CD4-positive, alpha-beta memory T cell (primary cell): ENCODE measurements around the gene ATL2. TPM values are rescaled to one million over a fixed set of nuclear protein-coding genes. Genes with fewer than 3 reads are reported as not detected.
A peak's percentile ranks its signal among the peaks of the same experiment; 100 is the strongest.

Experiments
- CTCF ChIA-PET: fragments of 350-600 bp; sonication (Branson Sonifier 250); formaldehyde crosslinking; loops from one replicate; lab custom pipeline; 2021; ENCODE audit warnings: inconsistent platforms; ENCODE audit not compliant: partially characterized antibody; lab: Charles Lee
- POLR2A ChIA-PET: fragments of 350-600 bp; sonication (Branson Sonifier 250); formaldehyde crosslinking; loops from one replicate; lab custom pipeline; 2021; ENCODE audit not compliant: partially characterized antibody; lab: Charles Lee
- DNase-seq, 5 donors: peaks; one replicate each; pipeline versions ENCODE4 v3.0.0 to v3.0.0-alpha.2; 2020 to 2022; ENCODE audit warnings: mixed read lengths in 1 of 5
- H3K27ac ChIP-seq: one replicate; pipeline ENCODE4 v1.7.0; 2013; ENCODE audit warnings: low read depth, low read length
- H3K27me3 ChIP-seq: 2 replicates; pipeline ENCODE4 v1.7.0; 2013; ENCODE audit warnings: mild to moderate bottlenecking, low read length, moderate library complexity; ENCODE audit not compliant: insufficient read depth
- H3K36me3 ChIP-seq: 2 replicates; pipeline ENCODE4 v1.7.0; 2013; ENCODE audit warnings: mild to moderate bottlenecking, low read length, moderate library complexity; ENCODE audit not compliant: insufficient read depth
- H3K4me1 ChIP-seq: 2 replicates; pipeline ENCODE4 v1.7.0; 2013; ENCODE audit warnings: mild to moderate bottlenecking, low read length, moderate library complexity; ENCODE audit not compliant: insufficient read depth
- H3K4me3 ChIP-seq, 2 donors: one replicate each; pipeline ENCODE4 v1.7.0; 2013; ENCODE audit warnings: low read length in 2 of 2, mild to moderate bottlenecking in 1 of 2
- H3K9me3 ChIP-seq, 2 donors: one replicate each; pipeline ENCODE4 v1.7.0; 2013; ENCODE audit warnings: low read length in 2 of 2, control low read depth in 1 of 2; ENCODE audit not compliant: control insufficient read depth in 1 of 2
- H3K27ac Mint-ChIP-seq, 7 donors: one replicate each; pipeline ENCODE4 v1.8.0; 2020 to 2021; ENCODE audit warnings: mixed read lengths in 7 of 7, mild to moderate bottlenecking in 6 of 7, inconsistent platforms in 3 of 7, moderate library complexity in 3 of 7
- H3K27me3 Mint-ChIP-seq, 2 donors: one replicate each; pipeline ENCODE4 v1.8.0; 2020 to 2021; ENCODE audit warnings: mixed read lengths in 2 of 2
- H3K36me3 Mint-ChIP-seq, 2 donors: one replicate each; pipeline ENCODE4 v1.8.0; 2020 to 2021; ENCODE audit warnings: mixed read lengths in 2 of 2, inconsistent platforms in 1 of 2, mild to moderate bottlenecking in 1 of 2
- H3K4me1 Mint-ChIP-seq, 4 donors: one replicate each; pipeline ENCODE4 v1.8.0; 2020 to 2021; ENCODE audit warnings: mixed read lengths in 4 of 4, mild to moderate bottlenecking in 1 of 4
- H3K4me3 Mint-ChIP-seq, 8 donors: one replicate each; pipeline ENCODE4 v1.8.0; 2020 to 2021; ENCODE audit warnings: mixed read lengths in 8 of 8, mild to moderate bottlenecking in 7 of 8, moderate library complexity in 6 of 8, inconsistent platforms in 3 of 8
- H3K9me3 Mint-ChIP-seq, 8 donors: one replicate each; pipeline ENCODE4 v1.8.0; 2020 to 2021; ENCODE audit warnings: mixed read lengths in 8 of 8, mild to moderate bottlenecking in 5 of 8, inconsistent platforms in 3 of 8, moderate library complexity in 1 of 8
- intact Hi-C: fragments of 100-400 bp; cut with micrococcal nuclease; formaldehyde crosslinking; loops from one replicate; pipeline ENCODE4 v1.15.1; 2023
- polyA plus RNA-seq, 2 donors: library from polyadenylated mRNA; unstranded; fragments of 300-500 nt; fragmentation: Illumina TruSeq; gene quantifications; one replicate each; pipeline ENCODE4 v1.2.3, GENCODE V29; 2021
- total RNA-seq, 2 experiments: library from RNA; stranded (reverse); gene quantifications; one replicate each; pipeline ENCODE4 v1.2.3, GENCODE V29; 2021

Gene ATL2
- total and polyA plus RNA-seq, 4 experiments from 2014 or later = 13.2 to 64.3 (median 36.6) TPM

- H3K4me1 Mint-ChIP-seq = peaks cover 23 to 44% (median 31%) of the 10 kb centered on the region in 4 donors
- no peak overlapping the region for H3K4me3 ChIP-seq
- H3K36me3 Mint-ChIP-seq = peaks cover 3 to 5% of the 10 kb centered on the region in 2 donors
- H3K27me3 Mint-ChIP-seq = no peaks in the 10 kb centered on the region
- H3K9me3 Mint-ChIP-seq = no peaks in the 10 kb centered on the region
- no peak overlapping the region for H3K27ac Mint-ChIP-seq
- ChIA-PET CTCF (interaction anchor here (1.6 to 2.9 kb wide), 3 partner anchors 14 to 146 kb away, joined by 6 to 20 read pairs (median 7); partner anchors contain the start of gene ATL2), POLR2A (interaction anchor here (1.3 kb wide), 1 partner anchor 389 kb away, joined by 4 read pairs; the partner anchor contains the start of gene SRSF7)
- H3K4me1 ChIP-seq = peaks cover 16% of the 10 kb centered on the region
- H3K36me3 ChIP-seq = no peaks in the 10 kb centered on the region
- no peak overlapping the region for H3K27ac ChIP-seq
- H3K9me3 ChIP-seq = no peaks in the 10 kb centered on the region
- no peak overlapping the region for H3K4me3 Mint-ChIP-seq
- no peaks in the 10 kb centered on the region for H3K27me3 ChIP-seq
- intact Hi-C loops = no loop called here
- no peak for DNase-seq
Measured at GRCh38 chr2:38362232-38362631, 14.8 kb downstream of the ATL2 start.

GRCh38 chr2:38360177-38360576, 16.9 kb downstream of the ATL2 start:
- Histone ChIP-seq H3K27ac (no peak overlapping the region), H3K4me1 (peaks cover 7% of the 10 kb centered on the region), H3K9me3 (no peaks in the 10 kb centered on the region), H3K36me3 (no peaks in the 10 kb centered on the region), H3K27me3 (no peaks in the 10 kb centered on the region), H3K4me3 (no peak overlapping the region)
- ChIA-PET CTCF (no interaction called here), POLR2A (no interaction called here)
- Mint-ChIP-seq H3K27ac (no peak overlapping the region), H3K9me3 (no peaks in the 10 kb centered on the region), H3K27me3 (no peaks in the 10 kb centered on the region), H3K36me3 (peaks cover 3 to 8% of the 10 kb centered on the region in 2 donors), H3K4me1 (peaks cover 20 to 29% (median 24%) of the 10 kb centered on the region in 4 donors), H3K4me3 (no peak overlapping the region)
- no peak for DNase-seq
- intact Hi-C loops = no loop called here

GRCh38 chr2:38353402-38353801, 23.7 kb downstream of the ATL2 start:
- no peak for DNase-seq
- peaks cover 21% of the 10 kb centered on the region for H3K4me1 ChIP-seq
- H3K9me3 Mint-ChIP-seq = no peaks in the 10 kb centered on the region
- no peak overlapping the region for H3K4me3 ChIP-seq
- no peaks in the 10 kb centered on the region for H3K27me3 Mint-ChIP-seq
- no peaks in the 10 kb centered on the region for H3K27me3 ChIP-seq
- H3K9me3 ChIP-seq = no peaks in the 10 kb centered on the region
- ChIA-PET POLR2A (interaction anchor here (1.1 kb wide), 1 partner anchor 24 kb away, joined by 4 read pairs; the partner anchor contains the start of gene ATL2), CTCF (interaction anchor here (1.1 to 1.6 kb wide), 2 partner anchors 22 to 155 kb away, joined by 3 to 4 read pairs; no protein-coding TSS in a partner anchor)
- peaks cover 16 to 33% (median 28%) of the 10 kb centered on the region in 4 donors for H3K4me1 Mint-ChIP-seq
- peak overlapping the region in 5 of 7 donors; percentile 18 to 41 (median 29) for H3K27ac Mint-ChIP-seq
- H3K4me3 Mint-ChIP-seq = peak overlapping the region; percentile 11 to 74 (median 63)
- no peak overlapping the region for H3K27ac ChIP-seq
- H3K36me3 Mint-ChIP-seq = peaks cover 24 to 25% of the 10 kb centered on the region in 2 donors
- intact Hi-C loops = no loop called here
- no peaks in the 10 kb centered on the region for H3K36me3 ChIP-seq

GRCh38 chr2:38352336-38352735, 24.7 kb downstream of the ATL2 start:
- Mint-ChIP-seq H3K9me3 (no peaks in the 10 kb centered on the region), H3K27me3 (no peaks in the 10 kb centered on the region), H3K36me3 (peaks cover 22 to 24% of the 10 kb centered on the region in 2 donors), H3K27ac (peak overlapping the region in 3 of 7 donors; percentile 16 to 61 (median 58)), H3K4me1 (peaks cover 16 to 33% (median 28%) of the 10 kb centered on the region in 4 donors), H3K4me3 (peak overlapping the region in 2 of 8 donors; percentile 27 to 41)
- CTCF ChIA-PET = interaction anchor here (1.1 to 1.6 kb wide), 2 partner anchors 24 to 156 kb away, joined by 3 to 4 read pairs; no protein-coding TSS in a partner anchor
- DNase-seq = no peak
- intact Hi-C loops = no loop called here
- H3K4me3 ChIP-seq = no peak overlapping the region
- H3K27ac ChIP-seq = no peak overlapping the region
- no peaks in the 10 kb centered on the region for H3K27me3 ChIP-seq
- H3K9me3 ChIP-seq = no peaks in the 10 kb centered on the region
- H3K4me1 ChIP-seq = peaks cover 21% of the 10 kb centered on the region
- no peaks in the 10 kb centered on the region for H3K36me3 ChIP-seq
- POLR2A ChIA-PET = interaction anchor here (1.1 kb wide), 1 partner anchor 25 kb away, joined by 4 read pairs; the partner anchor contains the start of gene ATL2

- Histone ChIP-seq H3K27ac (no peak overlapping the region), H3K36me3 (peaks cover 6% of the 10 kb centered on the region), H3K4me1 (no peaks in the 10 kb centered on the region), H3K9me3 (no peaks in the 10 kb centered on the region), H3K4me3 (no peak overlapping the region), H3K27me3 (no peaks in the 10 kb centered on the region)
- peaks cover 0 to 4% (median 0%) of the 10 kb centered on the region in 8 donors for H3K9me3 Mint-ChIP-seq
- ChIA-PET POLR2A (no interaction called here), CTCF (interaction anchor here (1.2 kb wide), 1 partner anchor 31 kb away, joined by 3 read pairs; no protein-coding TSS in a partner anchor)
- H3K27me3 Mint-ChIP-seq = no peaks in the 10 kb centered on the region
- no peak overlapping the region for H3K27ac Mint-ChIP-seq
- peaks cover 30 to 36% of the 10 kb centered on the region in 2 donors for H3K36me3 Mint-ChIP-seq
- H3K4me3 Mint-ChIP-seq = no peak overlapping the region
- peaks cover 4 to 6% (median 5%) of the 10 kb centered on the region in 4 donors for H3K4me1 Mint-ChIP-seq
- intact Hi-C loops = no loop called here
- DNase-seq = no peak
Measured at GRCh38 chr2:38345323-38346038, 31.6 kb downstream of the ATL2 start.

GRCh38 chr2:38344813-38345212, 32.3 kb downstream of the ATL2 start:
- DNase-seq = no peak
- peaks cover 9% of the 10 kb centered on the region for H3K36me3 ChIP-seq
- Mint-ChIP-seq H3K4me3 (no peak overlapping the region), H3K27me3 (no peaks in the 10 kb centered on the region), H3K9me3 (peaks cover 0 to 4% (median 0%) of the 10 kb centered on the region in 8 donors), H3K27ac (no peak overlapping the region), H3K4me1 (peaks cover 0 to 2% (median under 1%) of the 10 kb centered on the region in 4 donors), H3K36me3 (peaks cover 32 to 33% of the 10 kb centered on the region in 2 donors)
- CTCF ChIA-PET = interaction anchor here (1.2 kb wide), 1 partner anchor 31 kb away, joined by 3 read pairs; no protein-coding TSS in a partner anchor
- no peak overlapping the region for H3K27ac ChIP-seq
- no peaks in the 10 kb centered on the region for H3K4me1 ChIP-seq
- no peaks in the 10 kb centered on the region for H3K9me3 ChIP-seq
- no peak overlapping the region for H3K4me3 ChIP-seq
- no peaks in the 10 kb centered on the region for H3K27me3 ChIP-seq
- intact Hi-C loops = no loop called here
- POLR2A ChIA-PET = no interaction called here

- peaks cover 39 to 40% of the 10 kb centered on the region in 2 donors for H3K36me3 Mint-ChIP-seq
- H3K36me3 ChIP-seq = peaks cover 9% of the 10 kb centered on the region
- H3K9me3 ChIP-seq = no peaks in the 10 kb centered on the region
Measured at GRCh38 chr2:38343212-38343611, 33.9 kb downstream of the ATL2 start.

More at GRCh38 chr2:38343212-38343611, 33.9 kb downstream of the ATL2 start:
- H3K27ac Mint-ChIP-seq = no peak overlapping the region
- ChIA-PET CTCF (interaction anchor here (0.7 to 0.8 kb wide), 2 partner anchors 165 to 250 kb away, joined by 3 to 4 read pairs; no protein-coding TSS in a partner anchor), POLR2A (no interaction called here)
- intact Hi-C loops = no loop called here
- no peak overlapping the region for H3K4me3 Mint-ChIP-seq
- H3K27ac ChIP-seq = no peak overlapping the region
- H3K4me1 Mint-ChIP-seq = peaks cover 0 to 2% (median under 1%) of the 10 kb centered on the region in 4 donors
- H3K27me3 ChIP-seq = no peaks in the 10 kb centered on the region
- H3K4me1 ChIP-seq = no peaks in the 10 kb centered on the region
- H3K4me3 ChIP-seq = no peak overlapping the region
- peaks cover 0 to 4% (median 0%) of the 10 kb centered on the region in 8 donors for H3K9me3 Mint-ChIP-seq
- DNase-seq = no peak
- no peaks in the 10 kb centered on the region for H3K27me3 Mint-ChIP-seq
